Fibroblast of the aortic adventitia (primary cell): ENCODE data around the gene TMTC1. TPM values are rescaled to one million over a fixed set of nuclear protein-coding genes. Genes with fewer than 3 reads are reported as not detected.
A peak's percentile ranks its signal among the peaks of the same experiment; 100 is the strongest.

ENCODE experiments used
- DNase-seq: peaks from one replicate; pipeline ENCODE4 v3.0.0-alpha.2; 2010; ENCODE audit warnings: low read depth
- H3K4me3 ChIP-seq: 2 replicates; pipeline ENCODE4 v1.5.1; 2011; ENCODE audit warnings: low read depth, mild to moderate bottlenecking, control low read depth, low read length, moderate library complexity
- total RNA-seq: library from RNA; depleted of rRNA; stranded (reverse); fragments of >200 nt; gene quantifications from 2 replicates; pipeline ENCODE4 v1.2.3, GENCODE V29; 2012; ENCODE audit warnings: low replicate concordance
- TF ChIP-seq, protein P1 (sequence below): IDR thresholded peaks from 2 replicates; pipeline ENCODE4 v1.5.1; 2011; ENCODE audit warnings: mild to moderate bottlenecking, low read length, control low read depth, inconsistent platforms; ENCODE audit not compliant: insufficient read depth

Gene TMTC1
- total RNA-seq, 1 donor = 54.9 TPM

GRCh38 chr12:29734734-29735133, 49.0 kb downstream of the TMTC1 start:
- no peak overlapping the region for H3K4me3 ChIP-seq
- DNase-seq = no peak
- TF ChIP-seq, protein P1, sequence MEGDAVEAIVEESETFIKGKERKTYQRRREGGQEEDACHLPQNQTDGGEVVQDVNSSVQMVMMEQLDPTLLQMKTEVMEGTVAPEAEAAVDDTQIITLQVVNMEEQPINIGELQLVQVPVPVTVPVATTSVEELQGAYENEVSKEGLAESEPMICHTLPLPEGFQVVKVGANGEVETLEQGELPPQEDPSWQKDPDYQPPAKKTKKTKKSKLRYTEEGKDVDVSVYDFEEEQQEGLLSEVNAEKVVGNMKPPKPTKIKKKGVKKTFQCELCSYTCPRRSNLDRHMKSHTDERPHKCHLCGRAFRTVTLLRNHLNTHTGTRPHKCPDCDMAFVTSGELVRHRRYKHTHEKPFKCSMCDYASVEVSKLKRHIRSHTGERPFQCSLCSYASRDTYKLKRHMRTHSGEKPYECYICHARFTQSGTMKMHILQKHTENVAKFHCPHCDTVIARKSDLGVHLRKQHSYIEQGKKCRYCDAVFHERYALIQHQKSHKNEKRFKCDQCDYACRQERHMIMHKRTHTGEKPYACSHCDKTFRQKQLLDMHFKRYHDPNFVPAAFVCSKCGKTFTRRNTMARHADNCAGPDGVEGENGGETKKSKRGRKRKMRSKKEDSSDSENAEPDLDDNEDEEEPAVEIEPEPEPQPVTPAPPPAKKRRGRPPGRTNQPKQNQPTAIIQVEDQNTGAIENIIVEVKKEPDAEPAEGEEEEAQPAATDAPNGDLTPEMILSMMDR = no peak

GRCh38 chr12:29734305-29734704, 49.4 kb downstream of the TMTC1 start:
- DNase-seq = no peak
- TF ChIP-seq, protein P1 = no peak
- H3K4me3 ChIP-seq = no peak overlapping the region

DNA sequence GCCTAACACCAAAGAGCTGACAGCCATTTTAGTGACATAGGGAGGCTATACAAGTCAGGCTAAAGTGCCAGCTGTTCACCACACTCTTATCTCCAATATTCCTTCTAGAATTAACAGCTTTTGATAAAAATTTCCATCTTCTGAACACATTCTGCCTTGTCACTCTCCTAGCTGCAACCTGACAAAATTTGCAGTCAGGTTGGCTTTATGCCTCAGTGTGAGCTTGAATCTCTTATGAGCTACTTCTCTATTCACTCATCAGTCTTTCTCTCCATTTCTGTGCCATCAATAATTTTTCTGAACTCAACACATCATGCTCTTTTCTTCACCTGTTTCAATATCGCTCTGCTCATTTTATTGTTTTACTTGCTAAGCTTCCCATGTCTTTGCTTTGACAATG, 50.2 kb downstream of the TMTC1 start:
- TF ChIP-seq, protein P1 = no peak
- DNase-seq = no peak
- no peak overlapping the region for H3K4me3 ChIP-seq

GRCh38 chr12:29733060-29733459, 50.7 kb downstream of the TMTC1 start:
- DNase-seq = no peak
- TF ChIP-seq, protein P1 = no peak
- H3K4me3 ChIP-seq = no peak overlapping the region

GRCh38 chr12:29732593-29732992, 51.1 kb downstream of the TMTC1 start:
- TF ChIP-seq, protein P1 = no peak
- H3K4me3 ChIP-seq = no peak overlapping the region
- DNase-seq = no peak

DNA sequence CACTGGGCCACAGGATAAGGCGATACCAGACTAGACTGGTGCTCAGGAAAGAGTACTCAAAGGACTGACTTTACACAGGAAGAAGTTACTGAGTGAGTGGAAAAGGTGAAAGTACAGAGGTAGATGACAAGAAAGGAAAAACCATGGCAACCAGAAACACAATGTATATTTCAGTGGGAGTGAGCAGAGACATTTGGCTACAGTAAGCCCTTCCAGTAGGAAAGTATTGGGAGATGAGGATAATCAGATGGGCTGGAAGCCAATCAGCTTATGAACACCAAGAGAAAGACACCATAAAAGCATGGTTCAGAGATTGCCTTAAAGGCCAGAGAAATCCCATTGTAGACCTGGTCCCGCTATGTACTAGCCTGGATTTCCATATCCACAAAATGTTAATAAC, 51.6 kb downstream of the TMTC1 start:
- H3K4me3 ChIP-seq = no peak overlapping the region
- TF ChIP-seq, protein P1 = no peak
- peak; percentile 19 for DNase-seq

GRCh38 chr12:29731591-29731990, 52.2 kb downstream of the TMTC1 start:
- no peak for DNase-seq
- no peak overlapping the region for H3K4me3 ChIP-seq
- TF ChIP-seq, protein P1 = no peak
